GM19193 (cell line): ENCODE data around the gene NOD2.
A peak's percentile ranks its signal among the peaks of the same experiment; 100 is the strongest.

ENCODE experiments used
- POLR2A ChIP-seq: IDR thresholded peaks from 4 replicates; pipeline ENCODE4 v1.6.1; 2011; ENCODE audit not compliant: insufficient read depth, insufficient read length; ENCODE audit errors: extremely low read depth

Gene NOD2

DNA sequence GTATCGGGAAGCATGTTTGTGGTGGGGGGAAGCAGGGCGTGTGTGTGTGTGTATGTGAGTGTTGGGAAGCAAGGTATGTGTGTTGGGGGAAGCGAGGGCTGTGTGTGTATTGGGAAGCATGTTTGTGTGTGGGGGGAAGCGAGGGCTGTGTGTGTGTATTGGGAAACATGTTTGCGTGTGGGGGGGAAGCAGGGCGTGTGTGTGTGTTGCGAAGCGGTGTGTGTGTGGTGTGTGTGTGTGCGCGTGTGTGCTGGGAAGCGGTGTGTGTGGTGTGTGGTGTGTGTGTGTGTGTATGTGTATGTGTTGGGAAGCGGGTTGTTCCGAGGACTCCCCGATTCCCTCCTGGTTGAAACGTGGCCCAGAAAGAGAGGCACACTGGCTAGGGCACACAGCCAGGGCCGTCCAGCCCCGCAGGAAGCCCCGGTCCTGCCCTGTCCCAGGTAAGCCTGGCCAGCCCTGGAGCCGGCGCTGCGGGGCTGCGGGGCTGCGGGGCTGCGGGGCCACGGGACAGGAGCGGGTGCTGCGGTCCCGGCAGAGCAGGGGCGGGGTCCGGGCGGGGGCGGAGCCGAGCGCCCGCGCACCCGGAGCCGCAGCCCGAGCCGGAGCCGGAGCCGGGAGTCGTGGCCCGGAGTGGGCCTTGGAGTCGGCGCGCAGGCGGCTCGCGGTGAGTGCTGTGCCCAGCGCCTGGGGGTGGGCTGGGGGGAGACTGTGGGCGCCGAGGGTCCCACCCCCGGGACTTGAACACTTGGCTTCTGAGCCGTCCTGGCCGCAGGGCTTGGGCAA is at the start of gene NOD2:
Gene NOD2, plus strand, starts transcription at position 608 of the 783 bp plus-strand sequence. CDS start 5,890 bp downstream, outside the sequence.
- peak; percentile 40 for TF ChIP-seq POLR2A

DNA sequence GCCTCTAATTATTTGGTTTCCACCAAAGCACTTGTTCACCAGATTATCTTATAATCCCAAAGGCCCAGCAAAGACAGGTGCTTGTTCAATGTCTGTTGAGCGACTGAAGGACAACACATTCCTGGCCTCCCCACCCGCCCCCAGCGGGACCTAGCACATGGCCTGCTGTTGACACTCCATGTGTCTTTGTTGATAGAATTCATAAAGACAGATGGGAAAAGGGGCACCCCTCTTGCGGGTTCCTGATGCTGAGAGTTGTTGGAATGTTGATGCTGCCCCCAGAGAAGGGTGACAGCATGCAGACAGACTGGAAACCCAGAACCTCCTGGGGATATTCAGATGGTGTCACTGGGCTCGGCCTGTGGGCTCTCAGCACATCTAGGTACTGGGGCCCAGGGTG is 49.2 kb upstream of the NOD2 start:
- TF ChIP-seq POLR2A: no peak

DNA sequence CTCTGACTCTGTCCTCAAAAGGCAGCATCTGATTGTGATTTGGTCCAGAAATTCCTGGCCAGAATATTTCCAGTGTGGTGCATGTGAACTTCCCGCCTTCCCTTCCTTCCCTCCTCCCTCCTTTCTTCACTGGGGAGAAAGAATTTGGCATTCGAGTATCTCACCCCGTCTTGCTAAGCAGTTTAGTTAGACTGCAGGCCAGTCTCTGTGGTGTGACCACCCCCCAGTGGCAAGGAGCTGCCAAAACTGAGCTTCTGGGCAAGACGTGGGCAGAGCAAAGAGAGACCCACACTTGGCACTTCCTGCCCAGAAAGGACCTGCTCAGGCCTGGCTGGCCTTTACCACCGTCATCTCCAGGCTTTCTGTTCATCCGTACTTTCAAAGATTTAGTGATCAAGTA is 48.7 kb upstream of the NOD2 start:
- TF ChIP-seq POLR2A: no peak

DNA sequence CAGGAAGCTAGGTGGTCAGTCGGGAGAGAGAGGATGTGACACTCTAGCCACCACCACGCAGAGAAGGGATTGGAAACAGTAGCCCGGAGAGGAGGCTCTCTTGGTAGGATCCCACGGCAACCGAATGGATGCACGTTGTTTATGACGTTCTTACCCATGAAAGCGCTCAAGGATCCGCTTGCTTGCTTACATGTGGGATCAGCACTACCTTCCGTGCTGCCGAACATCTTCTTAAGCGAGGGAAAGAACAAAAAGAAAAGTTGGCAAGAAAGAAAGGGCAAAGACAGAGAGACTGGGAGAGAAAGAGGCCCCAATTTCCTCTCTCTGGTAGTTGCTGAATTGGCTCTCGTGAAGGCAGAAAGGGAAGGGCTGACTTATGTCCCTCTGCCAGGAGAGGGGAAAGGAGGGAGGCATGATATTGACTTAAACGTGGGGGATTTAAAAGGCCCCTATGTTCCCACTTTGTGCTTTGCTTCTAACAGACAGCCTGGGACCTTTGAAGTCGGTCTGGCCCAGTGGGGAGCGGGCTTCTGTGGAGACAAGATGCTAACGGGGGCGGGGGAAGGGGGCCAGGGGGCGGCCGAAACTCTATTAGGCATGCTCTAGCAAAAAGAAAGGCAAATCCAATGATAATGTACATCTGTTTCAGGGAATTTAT is 47.7 kb upstream of the NOD2 start:
- TF ChIP-seq POLR2A: no peak

DNA sequence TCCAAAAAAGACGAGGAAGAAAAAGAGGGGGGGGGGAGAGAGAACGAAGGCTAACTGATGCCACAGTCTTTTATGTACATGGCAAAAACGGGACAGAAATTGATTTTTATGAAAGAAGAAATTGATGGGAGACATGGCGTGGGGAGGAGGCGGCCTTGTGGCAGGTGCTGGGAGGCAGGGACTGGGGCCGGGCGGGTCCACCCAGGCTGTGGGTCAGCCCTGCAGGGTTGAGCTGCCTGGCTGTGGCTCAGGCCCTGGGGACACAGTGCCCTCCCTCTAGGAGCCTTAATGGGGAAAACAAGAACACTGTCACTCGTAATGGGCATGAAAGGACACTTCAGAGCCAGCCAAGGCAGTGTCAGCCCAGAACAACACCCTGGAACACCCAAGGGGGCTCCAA is 47.1 kb upstream of the NOD2 start:
- no peak for TF ChIP-seq POLR2A

DNA sequence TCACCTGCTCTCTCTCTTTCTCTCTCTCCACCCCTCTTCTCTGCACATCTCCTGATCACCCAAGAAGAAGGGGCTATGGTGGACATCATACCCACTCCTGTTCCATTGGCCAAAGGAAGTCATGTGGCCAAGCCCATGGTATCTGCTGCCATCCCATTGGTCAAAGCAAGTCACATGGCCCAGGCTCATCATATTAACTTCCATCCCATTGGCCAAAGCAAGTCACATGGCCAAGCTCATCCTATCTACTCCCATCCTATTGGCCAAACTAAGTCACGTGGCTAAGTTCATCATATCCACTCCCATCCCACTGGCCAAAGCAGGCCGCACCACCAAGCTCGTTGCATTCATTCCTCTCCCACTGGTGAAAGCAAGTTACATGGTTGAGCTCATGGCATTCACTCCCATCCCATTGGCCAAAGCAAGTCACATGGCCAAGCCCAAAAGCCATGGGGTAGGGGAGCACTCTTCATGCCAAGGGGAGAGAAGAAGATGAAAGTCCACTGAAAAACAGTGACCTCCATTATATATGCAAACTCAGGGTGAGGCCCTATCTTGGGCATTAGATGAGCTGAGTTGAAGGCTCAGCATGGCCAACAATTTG is 41.5 kb upstream of the NOD2 start:
- no peak for TF ChIP-seq POLR2A

DNA sequence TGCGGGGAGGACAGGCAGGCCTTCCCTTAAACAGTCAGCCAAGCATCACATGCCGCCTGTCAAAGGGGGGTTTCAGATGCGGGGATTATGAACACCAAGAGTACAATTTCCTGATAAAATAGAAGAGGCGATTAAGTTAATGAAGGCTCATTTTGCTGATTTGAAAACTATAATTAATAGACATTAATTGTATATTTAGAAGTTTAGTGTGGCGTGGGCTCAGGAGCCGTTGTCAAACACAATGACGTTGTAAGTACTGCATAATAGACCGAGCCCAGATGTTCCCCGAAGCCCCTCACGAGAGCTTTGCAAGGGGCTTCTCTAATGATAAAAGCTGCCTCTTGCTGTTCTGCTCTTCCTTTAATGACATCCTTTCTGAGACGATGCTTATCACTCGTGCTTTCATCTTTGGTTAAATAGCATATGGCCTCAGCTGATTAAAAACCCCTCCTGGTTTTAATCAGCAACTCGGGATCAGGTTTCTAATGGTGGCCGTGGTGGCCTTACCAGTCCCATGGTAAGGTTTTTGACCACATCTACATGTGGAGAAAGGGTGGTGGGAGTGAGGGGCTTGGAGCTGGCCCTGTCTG is 40.5 kb upstream of the NOD2 start:
- no peak for TF ChIP-seq POLR2A

DNA sequence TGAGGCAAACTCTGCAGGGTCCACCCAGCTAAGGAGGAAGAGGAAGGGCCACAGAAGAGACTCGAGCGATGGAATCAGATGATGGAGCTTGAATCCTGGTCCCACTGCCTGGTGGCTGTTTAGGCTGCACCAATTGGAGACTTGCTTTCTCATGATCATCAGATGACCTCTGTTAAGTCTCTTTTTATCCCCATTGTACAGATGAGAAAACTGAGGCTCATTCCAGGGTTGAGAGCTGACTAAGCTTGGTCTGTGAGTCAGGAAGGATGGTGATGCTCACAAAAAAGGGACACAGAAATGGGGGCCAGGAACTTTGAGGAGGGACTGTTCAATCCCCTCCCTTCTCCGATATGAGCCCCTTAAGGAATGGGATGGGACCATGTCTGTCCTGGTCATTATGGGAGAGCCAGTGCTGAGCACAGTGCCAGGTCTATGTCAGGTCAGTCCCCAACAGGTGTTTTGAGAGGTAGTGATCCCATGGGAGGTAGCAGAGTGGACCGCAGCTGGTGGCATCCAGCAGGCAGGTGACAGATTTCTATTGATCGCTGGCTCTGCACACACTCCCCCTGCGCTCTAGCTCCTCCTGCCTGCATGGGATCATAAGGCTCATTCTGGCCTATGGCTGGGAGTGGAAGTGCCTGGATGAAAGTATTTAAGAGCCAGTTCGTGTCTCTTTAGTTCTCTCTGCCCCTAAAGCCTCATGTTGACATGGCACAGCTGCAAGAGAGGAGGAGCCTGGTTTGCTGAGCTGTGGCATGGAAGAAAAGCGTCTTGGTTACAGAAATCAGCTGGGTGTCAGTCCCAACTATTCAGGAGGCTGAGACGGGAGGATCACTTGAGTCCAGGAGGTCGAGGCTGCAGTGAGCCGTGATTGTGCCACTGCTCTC is 39.5 kb upstream of the NOD2 start:
- no peak for TF ChIP-seq POLR2A

DNA sequence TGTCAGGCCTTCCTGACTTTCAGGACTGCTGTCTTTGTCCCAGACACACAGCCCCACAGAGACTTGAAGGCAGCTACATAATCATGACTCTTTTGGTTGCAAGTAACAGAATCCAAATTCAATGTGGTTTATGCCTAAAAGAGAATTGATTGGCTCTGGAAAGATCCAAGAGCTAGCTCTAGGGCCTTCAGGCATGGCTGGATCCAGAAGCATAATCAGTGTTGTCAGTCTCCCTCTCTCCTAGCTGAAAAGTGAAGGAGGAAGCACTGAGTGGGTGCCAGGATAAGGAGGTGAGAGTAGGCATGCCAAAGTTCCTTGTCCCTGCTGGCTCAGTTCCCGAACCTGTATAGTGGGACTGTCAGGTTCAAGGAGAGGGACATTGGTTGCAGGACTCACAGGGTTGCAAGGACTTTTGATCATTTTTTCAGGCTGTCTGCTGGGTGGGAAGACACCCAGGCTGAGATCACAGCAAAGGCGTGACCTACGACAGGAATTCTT is 37.8 kb upstream of the NOD2 start:
- no peak for TF ChIP-seq POLR2A

DNA sequence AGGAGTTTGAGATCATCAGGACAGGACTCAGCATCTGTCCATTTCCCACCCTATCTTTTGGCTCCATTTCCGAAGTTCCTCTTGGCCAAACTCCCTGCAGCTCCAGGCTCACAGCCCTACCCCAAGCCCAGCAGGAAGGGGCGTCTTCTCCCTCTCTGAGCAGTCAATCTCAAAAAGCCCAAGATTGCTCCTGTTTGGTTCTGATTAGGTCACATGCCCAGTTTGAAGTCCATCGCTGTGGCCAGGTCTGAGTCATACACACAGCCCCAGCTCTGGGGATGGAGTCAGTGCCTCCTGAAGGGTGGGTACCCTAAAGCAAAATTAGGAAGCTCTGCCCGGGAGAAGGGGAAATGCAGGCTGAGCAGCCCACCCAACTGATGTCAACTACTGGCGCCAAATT is 36.2 kb upstream of the NOD2 start:
- TF ChIP-seq POLR2A: no peak

DNA sequence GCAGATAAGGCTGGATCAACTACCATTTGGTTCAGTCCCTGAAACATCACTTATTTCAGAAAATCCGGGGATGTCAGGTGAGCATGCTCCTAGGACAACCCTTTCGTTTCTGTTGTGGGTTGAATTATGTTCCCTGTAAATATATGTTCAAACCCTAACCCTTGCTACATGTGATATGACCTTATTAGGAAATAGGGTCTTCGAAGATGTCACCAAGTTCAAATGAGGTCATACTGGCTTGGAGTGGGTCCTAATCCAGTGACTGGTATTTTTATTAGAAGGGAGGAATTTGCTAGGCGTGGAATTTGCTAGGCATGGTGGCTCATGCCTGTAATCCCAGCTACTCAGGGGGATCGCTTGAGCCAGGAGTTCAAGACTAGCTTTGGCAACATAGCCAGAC is 33.6 kb upstream of the NOD2 start:
- TF ChIP-seq POLR2A: no peak

DNA sequence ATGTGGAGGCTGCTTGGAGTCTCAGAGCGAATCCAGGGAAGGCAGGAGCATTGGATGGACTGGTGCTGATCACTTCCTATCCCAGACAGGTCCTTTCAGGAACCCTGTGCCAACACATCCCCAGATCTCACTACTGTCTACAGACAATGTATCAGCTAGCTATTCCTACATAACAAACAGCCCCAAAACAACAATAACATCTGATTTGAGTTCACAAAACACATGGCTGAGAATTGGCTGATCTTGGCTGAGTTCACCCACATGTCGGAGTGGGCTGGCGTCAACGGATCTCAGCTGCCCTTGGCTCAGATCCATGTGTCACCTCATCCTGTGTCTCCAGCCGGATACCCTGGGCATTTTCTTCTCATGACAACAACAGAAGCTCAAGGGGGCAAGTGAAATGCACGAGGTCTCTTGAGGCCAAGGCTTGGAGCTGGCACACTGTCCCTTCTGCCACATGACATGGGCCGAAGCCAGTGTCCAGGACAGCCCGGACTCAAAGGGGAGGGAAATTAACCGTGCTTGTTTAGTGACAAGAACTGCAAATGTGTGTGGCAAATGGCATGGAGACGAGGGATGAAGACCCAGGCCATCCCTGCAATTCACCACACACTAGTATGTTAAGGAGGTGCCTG is 31.0 kb upstream of the NOD2 start:
- no peak for TF ChIP-seq POLR2A

DNA sequence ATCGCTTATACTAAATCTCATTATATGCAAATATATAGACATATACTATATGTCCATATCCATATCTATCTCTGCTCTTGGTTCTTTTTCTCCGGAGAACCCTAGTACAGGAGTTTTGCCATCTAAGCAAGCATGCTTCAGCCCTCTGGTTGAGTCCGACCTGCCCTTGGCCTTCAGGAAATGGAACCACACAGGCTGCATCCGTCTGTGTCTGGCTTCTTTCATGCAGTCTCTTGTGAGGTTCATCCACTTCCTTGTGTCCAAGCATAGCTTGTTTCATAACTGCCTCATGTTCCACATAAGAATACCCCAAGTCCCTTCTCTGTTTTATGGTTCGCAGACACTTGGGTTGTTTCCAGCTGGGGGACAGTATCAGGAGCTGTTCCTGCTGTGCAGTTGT is 29.1 kb upstream of the NOD2 start:
- no peak for TF ChIP-seq POLR2A
